ENCODE measurements around the gene PRRC1.

PRRC1 gene

GRCh38 chr5:127602896-127603844, 85.7 kb downstream of the PRRC1 start:
- DNase-seq (ENCODE audit: low read depth in 2 of 3, low spot score in 1 of 3) = no peak

Measured in stimulated activated CD4-positive, alpha-beta T cell treated with anti-CD3 and anti-CD28 coated beads, Interleukin-12 subunit alpha, Interleukin-12 subunit beta, amount 100 ng/mL, for 48 hours (primary cell).